ENCODE measurements around the gene HOXC4.

HOXC4 gene

DNA sequence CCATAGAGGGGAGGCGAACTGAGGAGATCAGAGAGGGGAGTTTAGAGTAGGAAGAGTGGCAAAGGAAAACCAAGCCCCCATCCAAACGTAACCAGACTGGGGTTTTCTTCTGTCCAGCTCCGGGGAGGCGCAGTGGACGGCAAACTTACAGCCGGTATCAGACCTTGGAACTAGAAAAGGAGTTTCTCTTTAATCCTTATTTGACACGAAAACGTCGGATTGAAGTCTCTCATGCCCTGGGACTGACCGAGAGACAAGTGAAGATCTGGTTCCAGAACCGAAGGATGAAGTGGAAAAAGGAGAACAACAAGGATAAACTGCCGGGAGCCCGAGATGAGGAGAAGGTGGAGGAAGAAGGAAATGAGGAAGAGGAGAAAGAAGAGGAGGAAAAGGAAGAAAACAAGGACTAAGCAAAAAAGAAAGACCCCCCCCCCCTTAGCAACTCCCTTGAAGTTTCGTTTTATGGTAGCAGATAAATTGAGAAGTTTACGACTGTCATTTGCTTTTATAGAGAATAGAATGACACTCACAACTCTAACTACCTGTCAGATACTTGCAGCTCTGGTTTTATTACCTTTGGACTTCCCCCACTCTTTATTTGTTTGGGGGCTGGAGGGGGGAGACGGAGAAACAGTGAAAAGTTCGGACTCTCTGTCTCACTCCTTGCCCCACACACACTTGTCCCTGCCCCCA lies 42.5 kb upstream of the HOXC4 start:
- TF ChIP-seq ZNF274 (IDR thresholded peaks at IDR 0.05; ENCODE audit: low read depth, low read length): no peak

DNA sequence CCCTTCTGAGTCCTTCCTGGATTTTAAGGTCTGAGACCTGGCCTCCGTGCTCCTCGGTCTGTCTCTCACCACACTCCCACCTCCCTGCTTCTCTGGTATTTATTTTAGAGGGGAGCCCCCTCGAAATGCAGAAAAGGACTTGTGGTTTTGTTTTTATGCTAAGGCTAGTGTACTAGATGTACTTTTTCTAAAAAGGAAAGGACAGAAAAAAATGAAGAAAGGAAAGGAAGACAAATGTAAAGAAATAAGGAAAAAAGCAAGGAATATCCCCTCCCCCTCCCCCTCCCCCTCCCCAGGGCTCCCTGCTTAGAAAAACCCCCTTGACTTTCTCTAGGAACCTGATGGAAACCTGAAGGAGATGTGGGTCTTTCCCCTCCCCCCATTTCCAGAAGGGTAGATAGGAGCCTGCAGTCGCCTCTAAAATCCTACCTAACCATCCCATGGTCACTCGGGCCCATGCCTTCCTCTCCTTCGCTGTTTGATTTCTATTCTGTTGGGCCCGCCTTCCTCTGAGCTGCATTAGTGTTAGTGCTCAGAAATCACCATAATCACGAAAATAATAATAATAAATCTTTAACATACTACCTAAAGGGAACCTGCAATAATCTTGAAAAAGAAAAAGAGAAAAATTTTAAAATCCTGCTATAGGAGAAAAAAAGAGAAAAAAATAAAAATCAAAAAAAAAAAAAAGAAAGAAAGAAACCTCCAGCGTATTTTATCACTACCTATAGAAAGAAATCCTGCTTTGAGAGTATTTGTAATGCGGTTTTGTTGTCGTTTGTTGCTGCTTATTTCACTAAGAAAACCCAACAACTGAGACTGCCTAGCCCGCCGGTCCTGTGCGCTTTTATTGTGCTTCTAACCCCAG lies 41.7 kb upstream of the HOXC4 start:
- no peak overlapping the region for H3K4me3 ChIP-seq (ENCODE audit: low read length)
- TF ChIP-seq ZNF274 (IDR thresholded peaks at IDR 0.05; ENCODE audit: low read depth, low read length): no peak

More for the DNA sequence above, 42.5 kb upstream of the HOXC4 start:
- H3K4me3 ChIP-seq (ENCODE audit: low read length): no peak overlapping the region

DNA sequence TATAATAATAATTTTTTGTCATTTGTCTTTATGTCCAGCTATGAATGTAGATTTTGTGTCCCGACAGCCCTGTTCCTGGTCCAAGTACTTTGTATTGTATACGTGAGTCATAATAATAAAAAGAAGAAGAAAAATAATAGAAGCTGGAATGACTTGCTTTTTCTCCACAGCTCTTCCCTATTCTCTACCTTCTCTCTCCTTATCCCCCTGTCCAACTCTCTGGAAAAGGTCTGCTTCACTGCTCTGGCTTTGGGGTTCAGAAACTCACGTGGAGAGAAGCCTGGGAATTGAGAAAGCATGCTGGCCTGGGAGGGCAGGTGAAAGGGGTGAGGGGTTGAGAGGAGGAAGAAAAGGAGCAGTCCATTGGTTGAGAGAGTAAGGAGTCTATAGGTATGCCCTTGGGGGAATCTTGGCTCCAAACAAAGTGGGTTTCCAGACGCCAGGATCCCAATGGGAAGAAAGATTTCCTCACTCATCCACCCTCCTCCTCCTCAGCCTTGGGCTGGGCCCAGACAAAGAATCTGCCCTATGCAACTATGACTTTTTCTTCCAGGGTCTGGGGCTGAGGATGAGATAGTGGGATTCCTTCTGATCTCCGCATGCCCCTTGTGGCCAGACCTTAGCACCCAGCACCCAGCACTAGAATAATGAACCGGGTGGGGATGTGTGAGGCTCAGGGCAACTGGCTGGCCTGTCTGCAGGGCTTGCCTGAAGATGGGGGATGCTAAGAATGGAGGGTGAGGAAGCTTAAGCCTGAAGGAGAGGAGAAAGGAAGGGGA lies 40.8 kb upstream of the HOXC4 start:
- no peak for TF ChIP-seq ZNF274 (IDR thresholded peaks at IDR 0.05; ENCODE audit: low read depth, low read length)
- H3K4me3 ChIP-seq (ENCODE audit: low read length): no peak overlapping the region

DNA sequence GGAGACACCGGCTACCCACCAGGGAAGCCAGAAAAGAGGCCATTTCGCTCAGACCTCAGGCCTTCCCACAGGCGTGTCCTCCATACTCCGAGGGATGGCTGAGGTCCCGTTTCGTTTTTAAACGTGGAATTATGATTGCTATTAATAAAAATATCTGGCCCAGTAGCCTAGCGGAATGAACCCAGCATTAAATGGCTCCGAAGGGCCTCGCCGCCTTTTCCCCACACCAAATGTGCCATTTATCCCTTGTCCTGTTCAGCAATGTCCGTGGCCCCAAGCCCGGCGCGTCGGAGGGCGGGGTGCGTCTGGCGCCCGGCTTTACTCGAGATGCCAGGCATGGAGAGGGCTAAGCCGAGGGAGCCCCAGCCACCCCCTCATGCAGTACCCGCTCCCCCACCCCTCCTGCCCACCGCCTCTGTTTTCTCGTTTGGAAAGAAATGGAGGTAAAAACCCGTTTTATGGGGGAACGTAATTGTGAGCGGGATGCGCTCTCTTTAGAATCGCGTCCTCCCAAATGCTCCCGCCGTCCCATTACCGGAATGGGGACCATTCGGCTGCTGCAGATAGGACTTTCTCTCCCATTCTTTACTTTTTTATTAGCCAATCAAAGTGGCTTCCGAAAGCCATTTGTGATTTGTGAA lies 39.1 kb upstream of the HOXC4 start:
- no peak overlapping the region for H3K4me3 ChIP-seq (ENCODE audit: low read length)

DNA sequence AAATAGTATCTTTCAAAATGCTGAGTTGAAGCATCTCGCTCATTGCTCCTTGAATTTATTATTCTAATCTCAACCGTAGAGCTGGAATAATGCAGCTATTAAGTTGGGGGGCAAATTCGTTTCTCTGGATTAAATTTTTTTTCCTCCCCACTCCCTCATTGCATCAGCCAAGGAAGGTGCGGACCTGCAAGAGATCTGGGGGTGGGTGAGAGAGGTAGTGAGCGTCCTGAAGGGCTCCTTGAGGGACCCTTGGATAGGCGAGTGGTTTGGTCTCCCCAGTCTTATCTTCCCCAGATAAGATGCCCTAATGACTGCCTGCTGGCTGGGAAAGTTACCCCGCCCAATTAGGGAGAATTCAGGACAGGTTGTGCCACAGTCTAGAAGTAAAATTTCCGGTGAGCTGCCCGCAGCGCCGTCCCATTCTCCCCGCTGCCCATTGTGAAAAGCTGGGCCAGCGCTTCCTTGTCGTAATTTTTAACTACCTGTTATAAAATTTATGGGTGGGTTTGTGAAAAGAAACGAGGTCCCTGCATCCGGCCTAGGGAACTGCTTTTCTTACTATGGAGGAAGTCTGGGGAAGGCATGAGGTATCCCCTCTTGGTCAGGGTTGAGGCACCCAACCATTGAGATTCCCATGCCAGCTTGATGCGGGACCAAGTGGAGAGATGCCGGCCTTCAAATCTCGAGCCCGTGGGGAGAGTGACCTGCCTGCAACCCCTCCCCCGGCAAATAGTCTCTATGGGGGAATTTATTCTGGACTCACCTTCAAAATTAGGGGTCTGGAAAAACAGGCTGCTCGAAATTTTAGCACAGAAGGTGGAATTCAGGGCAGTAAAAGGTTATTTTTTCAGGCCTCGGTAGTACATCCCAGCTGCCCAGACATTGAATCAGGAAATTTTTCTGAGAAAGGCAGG lies 38.4 kb upstream of the HOXC4 start:
- no peak for TF ChIP-seq ZNF274 (IDR thresholded peaks at IDR 0.05; ENCODE audit: low read depth, low read length)
- no peak overlapping the region for H3K4me3 ChIP-seq (ENCODE audit: low read length)

More for the DNA sequence above, 39.1 kb upstream of the HOXC4 start:
- no peak for TF ChIP-seq ZNF274 (IDR thresholded peaks at IDR 0.05; ENCODE audit: low read depth, low read length)

- TF ChIP-seq ZNF274 (IDR thresholded peaks at IDR 0.05; ENCODE audit: low read depth, low read length): no peak
- no peak overlapping the region for H3K4me3 ChIP-seq (ENCODE audit: low read length)
Observed at GRCh38 chr12:54016051-54016450, 37.6 kb upstream of the HOXC4 start.

DNA sequence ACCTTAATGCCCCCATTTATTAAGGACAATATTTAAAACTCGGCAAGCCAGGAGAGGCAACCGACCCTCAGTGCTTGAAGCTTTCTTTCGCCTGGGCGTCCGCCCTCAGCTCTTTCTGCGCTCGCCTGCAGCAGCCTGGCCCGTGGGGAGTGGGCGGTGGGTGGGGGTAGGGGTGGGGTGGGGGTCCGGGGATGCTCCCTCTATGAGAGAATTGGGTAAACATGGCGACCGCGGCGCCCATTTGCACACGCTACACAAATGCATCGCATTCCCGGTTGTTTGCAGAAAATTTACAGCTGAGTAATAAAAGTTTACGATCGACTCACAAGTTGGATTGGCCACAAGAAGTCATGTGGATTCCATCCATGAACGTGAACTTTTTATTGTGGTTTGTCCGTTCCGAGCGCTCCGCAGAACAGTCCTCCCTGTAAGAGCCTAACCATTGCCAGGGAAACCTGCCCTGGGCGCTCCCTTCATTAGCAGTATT lies 37.1 kb upstream of the HOXC4 start:
- TF ChIP-seq ZNF274 (IDR thresholded peaks at IDR 0.05; ENCODE audit: low read depth, low read length): no peak
- no peak overlapping the region; the same call in 1 of the 2 replicates for H3K4me3 ChIP-seq (ENCODE audit: low read length)

DNA sequence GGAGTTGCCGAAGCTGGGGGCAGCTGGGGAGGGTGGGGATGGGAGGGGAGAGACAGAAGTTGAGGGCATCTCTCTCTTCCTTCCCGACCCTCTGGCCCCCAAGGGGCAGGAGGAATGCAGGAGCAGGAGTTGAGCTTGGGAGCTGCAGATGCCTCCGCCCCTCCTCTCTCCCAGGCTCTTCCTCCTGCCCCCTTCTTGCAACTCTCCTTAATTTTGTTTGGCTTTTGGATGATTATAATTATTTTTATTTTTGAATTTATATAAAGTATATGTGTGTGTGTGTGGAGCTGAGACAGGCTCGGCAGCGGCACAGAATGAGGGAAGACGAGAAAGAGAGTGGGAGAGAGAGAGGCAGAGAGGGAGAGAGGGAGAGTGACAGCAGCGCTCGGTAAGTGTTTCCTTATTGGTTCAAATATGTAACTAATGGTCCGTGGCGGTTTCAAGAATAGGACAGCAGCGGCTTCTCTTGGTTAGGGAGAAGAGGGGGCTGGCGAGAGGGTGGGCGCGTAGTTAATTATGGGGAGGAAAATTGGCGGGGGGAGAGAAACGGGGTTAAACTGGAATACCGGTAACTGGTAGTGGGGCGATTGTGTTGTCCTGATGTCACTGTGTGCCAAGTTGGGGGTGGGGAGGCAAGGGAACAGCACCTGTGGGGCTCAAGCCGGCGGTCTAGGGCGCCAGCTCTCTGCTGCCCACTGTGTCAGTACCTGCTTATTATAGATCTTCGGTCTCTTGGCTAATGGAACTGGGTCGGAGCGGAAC lies 36.4 kb upstream of the HOXC4 start:
- TF ChIP-seq ZNF274 (IDR thresholded peaks at IDR 0.05; ENCODE audit: low read depth, low read length): no peak
- peak overlapping the region; percentile 53 for H3K4me3 ChIP-seq (ENCODE audit: low read length)

DNA sequence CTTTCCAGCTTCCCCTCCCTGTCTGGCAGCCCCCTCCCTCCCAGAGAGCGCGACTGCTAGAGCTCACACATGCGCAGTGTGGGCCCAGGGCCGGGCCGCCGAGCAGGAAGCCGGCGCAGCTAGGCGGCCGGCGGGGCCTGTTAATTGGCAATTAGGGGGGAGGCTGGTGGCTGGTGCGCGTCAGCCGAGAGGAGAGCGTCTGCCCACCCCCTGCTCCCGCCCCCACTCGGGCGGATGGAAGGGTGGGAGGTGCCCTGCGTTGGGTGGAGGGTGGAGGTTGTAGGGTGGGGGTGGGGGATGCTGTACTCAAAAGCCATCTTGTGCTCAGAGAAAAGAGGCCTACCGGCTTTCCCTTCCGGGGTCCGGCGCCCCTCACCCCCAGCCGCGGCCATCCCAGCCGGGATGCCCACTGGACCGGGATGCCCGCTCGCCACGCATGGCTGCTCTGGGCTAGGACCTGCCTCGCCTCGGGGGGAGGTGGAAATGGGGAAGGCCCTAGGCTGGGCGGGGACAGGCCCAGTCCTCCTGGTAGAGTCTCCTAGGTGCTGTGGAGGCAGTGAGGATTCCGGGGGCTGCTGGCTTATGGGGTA lies 35.7 kb upstream of the HOXC4 start:
- H3K4me3 ChIP-seq (ENCODE audit: low read length): peak overlapping the region; percentile 53
- no peak for TF ChIP-seq ZNF274 (IDR thresholded peaks at IDR 0.05; ENCODE audit: low read depth, low read length)

DNA sequence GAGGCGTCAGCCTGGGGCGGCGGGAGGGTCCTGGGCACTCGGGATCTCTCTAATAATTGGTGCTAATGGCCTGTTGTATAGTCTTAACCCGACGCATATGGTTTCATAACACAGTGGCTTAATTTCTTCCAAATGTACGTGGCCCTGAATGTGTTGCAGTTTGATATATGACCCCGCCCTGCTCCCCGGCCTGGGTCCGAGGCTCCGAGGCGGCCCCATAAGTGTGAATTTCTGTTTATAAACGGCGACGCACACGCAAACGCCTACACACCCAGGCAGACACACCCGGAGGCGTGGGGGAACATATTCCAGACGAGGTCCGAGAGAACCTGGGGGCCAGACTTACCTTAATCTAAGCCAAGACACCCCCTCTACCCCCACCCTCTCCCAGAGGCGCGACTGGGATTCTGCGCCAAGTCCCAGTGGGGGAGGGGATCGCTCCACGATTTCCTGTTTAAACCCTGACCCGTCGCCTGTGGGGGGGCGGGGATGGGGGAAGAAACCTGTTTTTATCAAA lies 35.1 kb upstream of the HOXC4 start:
- TF ChIP-seq ZNF274 (IDR thresholded peaks at IDR 0.05; ENCODE audit: low read depth, low read length): no peak
- peak overlapping the region; percentile 30; the same call in 1 of the 2 replicates for H3K4me3 ChIP-seq (ENCODE audit: low read length)

DNA sequence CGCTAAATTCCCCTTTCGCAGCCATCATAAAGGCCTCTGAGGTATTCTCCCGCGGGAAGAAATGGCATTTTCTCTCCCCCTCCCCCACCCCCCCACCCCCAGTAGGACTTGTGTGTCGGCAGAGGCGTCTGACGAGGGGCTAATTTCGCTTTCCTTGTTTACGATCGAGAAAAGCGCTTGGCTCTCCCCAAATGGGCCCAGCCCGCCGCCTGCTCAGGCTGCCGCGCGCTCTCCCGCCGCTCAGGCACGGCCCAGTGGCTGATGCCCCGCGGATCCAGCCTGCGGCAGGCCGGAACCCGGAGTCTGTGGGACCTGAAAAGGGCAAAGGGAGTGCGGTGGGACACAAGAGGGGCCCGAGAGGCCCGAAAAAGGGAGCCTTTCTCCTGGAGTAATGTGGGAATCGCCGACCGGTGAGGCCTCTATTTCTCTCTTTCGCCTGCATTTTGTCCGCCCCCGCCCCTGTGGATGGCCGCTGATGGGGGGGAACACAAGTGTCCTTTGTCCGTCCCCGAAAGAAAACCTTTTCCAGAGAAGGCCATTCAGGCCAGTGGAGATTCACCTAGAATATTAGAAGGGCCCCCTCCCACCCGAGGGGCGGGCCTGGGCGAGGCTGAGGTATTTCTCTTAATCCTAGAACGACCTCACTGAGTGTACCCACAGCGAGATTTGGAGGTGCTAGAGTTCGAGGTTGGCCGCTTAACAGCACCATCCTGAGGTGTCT lies 34.4 kb upstream of the HOXC4 start:
- no peak overlapping the region for H3K4me3 ChIP-seq (ENCODE audit: low read length)
- TF ChIP-seq ZNF274 (IDR thresholded peaks at IDR 0.05; ENCODE audit: low read depth, low read length): no peak

All from GM08714 (cell line).